NAMALWA (cell line): Measurements from ENCODE around the gene NUBPL.
"Not testable (repeated sequence)": the region's sequence is repeated elsewhere in the genome, so short reads cannot be mapped to it uniquely, and the experiment has no call there.

Experiments used
- DNase-seq: peaks from one replicate; pipeline ENCODE4 v3.0.0-alpha.2; 2015; ENCODE audit warnings: low spot score

Gene NUBPL

GRCh38 chr14:31813724-31814490 is 252.7 kb downstream of the NUBPL start:
- not testable (repeated sequence) for DNase-seq

GRCh38 chr14:31819281-31819680 is 258.1 kb downstream of the NUBPL start:
- DNase-seq, result no peak

DNA sequence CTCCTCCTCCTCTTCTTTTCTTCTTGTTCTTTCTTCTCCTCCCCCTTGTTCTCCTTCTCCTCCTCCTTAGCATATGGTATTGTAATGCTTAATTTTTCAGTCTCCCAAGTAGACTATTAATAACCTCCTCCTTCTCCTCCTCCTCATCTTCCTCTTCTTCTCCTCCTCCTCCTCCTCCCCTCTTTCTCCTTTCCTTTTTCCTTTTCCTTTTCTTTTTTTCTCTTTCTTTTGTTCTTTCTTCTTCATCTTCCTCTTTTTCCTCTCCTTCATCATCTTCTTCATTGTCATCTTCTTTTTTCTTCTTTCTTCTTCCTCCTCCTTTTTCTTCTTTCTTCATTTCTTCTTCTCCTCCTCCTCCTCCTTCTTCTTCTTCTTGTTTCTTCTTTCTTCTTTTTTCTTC is 264.3 kb downstream of the NUBPL start:
- no peak for DNase-seq

DNA sequence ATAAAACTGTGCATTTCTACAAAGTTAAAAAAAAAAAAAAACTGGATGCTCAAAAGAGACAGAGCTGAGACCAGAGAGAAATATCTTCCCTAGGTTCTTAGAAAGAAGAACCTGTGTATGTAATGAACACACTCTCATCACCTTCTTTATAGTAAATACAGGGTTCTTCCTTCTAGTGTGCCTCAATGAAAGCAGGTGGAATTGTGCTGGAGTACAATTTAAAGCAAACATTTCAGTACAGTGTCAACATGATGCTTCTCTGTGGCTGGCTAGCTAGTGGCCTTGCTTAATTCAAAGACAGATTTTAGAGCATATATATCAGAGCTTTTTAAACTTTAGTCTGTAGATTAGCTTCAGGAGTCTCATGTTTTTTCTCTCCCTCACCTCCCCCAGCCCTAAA is 266.1 kb downstream of the NUBPL start:
- no peak for DNase-seq

DNA sequence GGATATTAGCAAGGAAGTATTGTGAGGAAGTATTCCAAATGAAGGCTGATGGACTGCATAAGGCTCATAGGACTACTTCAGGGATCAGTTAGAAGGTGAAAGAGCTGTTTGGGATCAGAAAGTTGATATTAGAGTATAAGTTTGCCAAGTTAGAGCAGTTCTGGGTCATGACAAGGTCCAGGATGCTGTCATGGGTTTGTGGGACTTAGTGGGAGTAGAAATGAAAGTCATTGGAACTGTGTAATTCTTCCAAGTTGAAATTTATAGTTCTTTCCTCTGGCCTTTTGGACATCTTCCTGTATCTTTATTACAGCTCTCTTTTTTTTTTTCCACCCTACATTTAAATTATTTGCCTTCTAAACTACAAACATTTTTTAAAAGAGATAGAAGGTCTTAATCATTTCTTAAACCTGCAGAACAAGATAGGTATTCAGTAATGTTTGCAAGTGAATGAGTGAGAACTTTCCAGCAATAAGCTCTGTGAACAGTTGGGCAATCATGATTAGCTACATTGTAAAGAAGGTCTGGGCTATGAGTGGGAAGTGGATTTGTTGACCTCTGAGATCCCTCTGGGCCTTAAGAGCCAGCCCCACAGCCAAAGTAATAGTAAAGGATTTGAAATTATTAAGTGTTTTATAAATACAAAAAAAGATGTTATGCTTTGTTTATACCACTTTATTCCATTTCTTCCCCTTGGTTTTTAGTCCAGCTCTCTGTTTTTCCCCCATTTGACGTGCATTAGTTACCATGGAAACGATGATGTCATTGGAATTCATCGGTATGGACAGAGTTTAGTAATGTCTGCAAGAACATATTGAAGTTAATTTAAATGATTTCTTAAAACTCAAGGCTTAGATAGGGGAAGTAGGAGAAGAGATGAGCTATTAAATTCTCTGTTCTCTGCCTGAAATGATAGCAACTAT is 268.0 kb downstream of the NUBPL start:
- no peak for DNase-seq

- DNase-seq, result no peak
Observed at GRCh38 chr14:31834616-31835015, 273.4 kb downstream of the NUBPL start.

DNA sequence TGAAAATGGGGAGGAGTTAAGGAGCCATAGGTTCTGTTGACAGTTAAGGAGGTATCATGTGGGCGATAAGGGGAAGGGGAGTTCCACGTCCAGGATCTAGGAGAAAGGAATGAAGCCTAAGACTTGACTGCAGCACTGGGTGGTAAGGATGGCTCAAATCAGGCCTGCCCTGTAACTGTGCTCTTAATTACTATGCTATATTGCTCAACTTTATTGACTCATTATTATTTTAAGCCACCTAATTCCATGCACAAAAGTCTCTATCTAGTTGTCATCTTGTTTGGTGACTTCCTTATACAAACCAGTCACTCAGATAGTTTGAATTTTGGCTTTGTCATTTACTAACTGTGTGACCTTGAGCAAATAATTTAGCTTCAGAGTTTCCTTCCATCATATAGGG is 273.8 kb downstream of the NUBPL start:
- no peak for DNase-seq

- no peak for DNase-seq
Observed at GRCh38 chr14:31837031-31837430, 275.8 kb downstream of the NUBPL start.

- DNase-seq, result no peak
Observed at GRCh38 chr14:31842899-31843298, 281.7 kb downstream of the NUBPL start.

DNA sequence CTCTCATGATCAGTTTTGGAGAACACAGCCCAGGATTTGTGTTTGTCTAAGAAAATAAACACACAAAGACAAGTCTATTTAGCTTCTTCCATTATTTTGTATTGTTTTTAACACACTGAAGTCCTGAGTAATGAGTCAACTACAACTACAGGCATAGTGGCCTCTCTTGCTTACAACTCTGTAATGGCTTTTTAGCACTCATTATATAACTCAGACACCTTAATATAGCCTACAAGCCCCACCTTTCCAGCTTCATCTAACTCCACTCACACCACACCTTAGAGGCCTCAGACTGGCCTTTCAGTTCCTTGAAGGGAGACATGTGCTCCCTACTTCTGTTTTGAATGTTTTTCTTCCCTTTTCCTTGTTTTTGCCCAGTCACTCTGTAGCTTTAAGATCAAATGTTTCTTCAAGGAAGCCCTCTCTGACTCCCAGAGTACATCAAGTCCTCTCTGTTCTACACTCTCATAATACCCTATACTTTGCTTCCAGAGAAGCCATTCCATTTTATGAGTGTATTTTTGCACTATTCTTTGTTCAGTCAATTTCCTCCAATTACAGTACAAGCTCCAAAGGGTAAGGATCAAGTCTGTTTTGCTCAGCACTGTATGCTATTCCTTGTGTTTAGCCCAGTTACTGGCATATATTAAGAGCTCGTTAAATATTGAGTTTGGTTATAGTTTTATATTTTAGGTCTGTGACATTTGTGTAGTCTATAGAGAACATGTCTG is 282.3 kb downstream of the NUBPL start:
- no peak for DNase-seq

DNA sequence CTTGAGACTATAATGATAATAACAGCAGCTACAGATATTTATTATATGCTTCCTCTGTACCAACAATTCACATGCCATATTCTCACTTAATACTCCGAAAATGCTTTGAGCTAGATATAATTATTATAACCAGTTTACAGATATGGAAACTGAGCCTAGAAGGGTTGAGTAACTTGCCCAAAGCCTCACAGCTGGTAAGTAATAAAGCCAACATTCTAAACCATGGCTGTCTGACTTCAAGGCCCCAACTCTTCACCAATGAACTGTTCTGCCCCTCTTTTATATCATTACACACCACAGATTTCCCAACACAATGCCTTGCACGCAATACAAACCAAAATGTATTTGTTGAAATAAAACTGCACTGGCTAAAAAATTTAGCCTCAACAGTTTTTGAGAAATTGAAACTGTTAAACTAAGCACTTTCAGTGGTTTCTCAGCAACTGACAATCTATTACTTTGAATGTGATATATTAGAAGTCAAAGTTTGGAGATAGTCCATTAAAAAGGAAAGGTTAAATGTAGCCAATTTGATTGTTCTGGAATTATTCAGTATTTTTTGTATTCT is 293.4 kb downstream of the NUBPL start:
- DNase-seq, result no peak

DNA sequence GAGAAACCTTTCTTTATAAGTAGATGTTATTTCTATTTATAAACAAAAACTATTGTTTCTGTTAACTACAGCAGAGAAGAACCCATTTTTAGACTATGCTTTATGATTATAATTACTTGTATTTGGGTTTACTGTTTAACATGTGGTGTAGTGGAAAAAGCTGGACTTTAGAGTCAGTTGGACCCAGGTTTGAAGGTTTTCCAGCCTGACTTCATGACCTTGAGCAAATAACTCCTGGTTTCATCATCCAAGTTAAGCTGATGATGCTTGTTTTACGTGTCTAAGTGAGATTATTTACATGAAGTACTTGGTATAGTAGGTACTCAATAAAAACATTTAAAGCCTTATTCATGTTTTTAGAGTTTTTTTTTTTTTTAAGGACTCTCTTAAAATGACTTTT is 294.1 kb downstream of the NUBPL start:
- DNase-seq, result no peak

DNA sequence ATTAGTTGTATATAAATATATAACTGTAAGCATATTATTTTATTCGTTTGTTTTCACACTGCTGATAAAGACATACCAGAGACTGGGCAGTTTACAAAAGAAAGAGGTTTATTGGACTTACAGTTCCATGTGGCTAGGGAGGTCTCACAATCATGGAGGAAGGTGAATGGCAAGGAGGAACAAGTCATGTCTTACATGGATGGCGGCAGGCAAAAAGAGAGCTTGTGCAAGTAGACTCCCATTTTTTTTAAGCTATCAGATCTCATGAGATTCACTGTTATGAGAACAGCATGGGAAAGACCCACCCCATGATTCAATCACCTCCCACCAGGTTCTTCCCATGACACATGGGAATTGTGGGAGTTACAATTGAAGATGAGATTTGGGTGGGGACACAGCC is 294.8 kb downstream of the NUBPL start:
- DNase-seq, result not testable (repeated sequence)

GRCh38 chr14:31858868-31859267 is 297.7 kb downstream of the NUBPL start:
- no peak for DNase-seq

GRCh38 chr14:31864937-31865855 is 304.0 kb downstream of the NUBPL start:
- DNase-seq, result no peak

DNA sequence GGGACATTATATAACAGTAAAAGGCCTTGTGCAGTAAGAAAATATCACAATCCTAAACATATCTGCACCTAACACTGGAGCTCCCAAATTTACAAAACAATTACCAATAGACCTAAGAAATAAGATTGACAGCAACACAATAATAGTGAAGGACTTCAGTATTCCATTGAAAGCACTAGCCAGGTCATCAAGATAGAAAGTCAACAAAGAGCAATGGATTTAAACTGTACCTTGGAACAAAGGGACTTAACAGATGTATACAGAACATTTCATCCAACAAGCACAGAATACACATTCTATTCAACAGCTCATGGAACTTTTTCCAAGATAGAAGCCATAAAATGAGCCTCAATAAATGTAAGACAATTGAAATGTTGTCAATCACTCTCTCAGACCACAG is 306.4 kb downstream of the NUBPL start:
- no peak for DNase-seq

GRCh38 chr14:31868096-31868495 is 306.9 kb downstream of the NUBPL start:
- not testable (repeated sequence) for DNase-seq

DNA sequence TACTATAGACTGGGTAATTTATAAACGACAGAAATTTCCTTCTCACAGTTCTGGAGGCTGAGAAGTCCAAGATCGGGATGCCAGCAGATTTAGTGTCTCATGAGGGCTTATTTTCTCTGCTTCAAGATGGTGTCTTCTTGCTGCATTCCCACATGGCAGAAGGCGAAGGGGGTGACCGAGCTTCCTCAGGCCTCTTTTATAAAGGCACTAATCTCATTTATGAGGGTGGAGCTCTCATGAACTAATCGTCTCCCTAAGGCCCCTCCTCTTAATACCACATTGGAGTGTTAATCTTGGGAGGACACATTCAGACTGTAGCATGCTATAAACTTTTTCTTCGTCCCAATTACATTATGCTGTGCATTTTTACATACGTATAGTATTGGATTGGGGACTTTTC is 315.5 kb downstream of the NUBPL start:
- DNase-seq, result no peak

- DNase-seq, result no peak
Observed at GRCh38 chr14:31877255-31877798, 316.1 kb downstream of the NUBPL start.

GRCh38 chr14:31879661-31880348 is 318.6 kb downstream of the NUBPL start:
- no peak for DNase-seq
